ENCODE results near the gene CHCHD4. TPM values are rescaled to one million over a fixed set of nuclear protein-coding genes. Genes with fewer than 3 reads are reported as not detected.

Gene CHCHD4
- total RNA-seq, 1 experiment from 2014 or later = 15.3 TPM

DNA sequence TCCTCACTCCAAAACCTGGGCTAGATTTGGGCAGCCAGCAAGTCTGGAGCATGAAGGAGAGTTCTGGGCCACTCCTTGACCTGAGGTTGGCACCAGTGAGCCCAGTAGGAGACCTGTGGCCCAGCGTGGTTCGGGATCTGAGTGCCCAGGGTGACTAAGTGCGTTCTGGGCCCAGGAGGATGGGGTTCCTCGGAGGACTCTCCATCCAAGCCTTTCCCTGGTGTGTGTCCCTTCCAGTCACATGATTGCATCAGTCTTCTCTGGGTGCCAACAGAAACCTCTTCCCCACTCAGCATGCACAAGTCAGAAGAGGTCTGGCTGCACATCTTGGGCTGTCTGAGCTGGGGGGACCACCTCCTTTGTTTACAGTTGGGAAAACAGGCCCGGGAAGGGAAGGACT, 15.1 kb upstream of the CHCHD4 start:
- Histone ChIP-seq H3K27me3 (replicated peaks; ENCODE audit: control insufficient read depth, insufficient read depth, low read length) (no peaks in the 10 kb centered on the region), H3K4me1 (peaks cover 20% of the 10 kb centered on the region), H3K4me3 (ENCODE audit: low read depth, low read length) (no peak overlapping the region), H3K9me3 (no peaks in the 10 kb centered on the region), H3K36me3 (ENCODE audit: control insufficient read depth, insufficient read depth, low read length) (peaks cover 3% of the 10 kb centered on the region; the same call in 1 of the 2 replicates)
- Mint-ChIP-seq H3K4me3 (ENCODE audit: unreplicated experiment) (no peak overlapping the region), H3K36me3 (ENCODE audit: insufficient read depth, unreplicated experiment) (peaks cover 24% of the 10 kb centered on the region), H3K9me3 (ENCODE audit: unreplicated experiment) (no peaks in the 10 kb centered on the region), H3K4me1 (ENCODE audit: low read depth, unreplicated experiment) (peaks cover 7% of the 10 kb centered on the region), H3K27me3 (ENCODE audit: insufficient read depth, unreplicated experiment) (no peaks in the 10 kb centered on the region), H3K27ac (ENCODE audit: unreplicated experiment) (no peak overlapping the region)
- peak in 1 of 2 experiments; percentile 6 for DNase-seq
- TF ChIP-seq, protein P1, sequence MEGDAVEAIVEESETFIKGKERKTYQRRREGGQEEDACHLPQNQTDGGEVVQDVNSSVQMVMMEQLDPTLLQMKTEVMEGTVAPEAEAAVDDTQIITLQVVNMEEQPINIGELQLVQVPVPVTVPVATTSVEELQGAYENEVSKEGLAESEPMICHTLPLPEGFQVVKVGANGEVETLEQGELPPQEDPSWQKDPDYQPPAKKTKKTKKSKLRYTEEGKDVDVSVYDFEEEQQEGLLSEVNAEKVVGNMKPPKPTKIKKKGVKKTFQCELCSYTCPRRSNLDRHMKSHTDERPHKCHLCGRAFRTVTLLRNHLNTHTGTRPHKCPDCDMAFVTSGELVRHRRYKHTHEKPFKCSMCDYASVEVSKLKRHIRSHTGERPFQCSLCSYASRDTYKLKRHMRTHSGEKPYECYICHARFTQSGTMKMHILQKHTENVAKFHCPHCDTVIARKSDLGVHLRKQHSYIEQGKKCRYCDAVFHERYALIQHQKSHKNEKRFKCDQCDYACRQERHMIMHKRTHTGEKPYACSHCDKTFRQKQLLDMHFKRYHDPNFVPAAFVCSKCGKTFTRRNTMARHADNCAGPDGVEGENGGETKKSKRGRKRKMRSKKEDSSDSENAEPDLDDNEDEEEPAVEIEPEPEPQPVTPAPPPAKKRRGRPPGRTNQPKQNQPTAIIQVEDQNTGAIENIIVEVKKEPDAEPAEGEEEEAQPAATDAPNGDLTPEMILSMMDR (IDR thresholded peaks at IDR 0.05; ENCODE audit: insufficient read depth in 1 of 2, low read depth in 1 of 2, low read length in 1 of 2, severe bottlenecking in 1 of 2, unreplicated experiment in 1 of 2) = no peak
- no TSS peak for BruUV-seq (replicated peaks)
- POLR2A ChIA-PET = no interaction called here
- CTCF ChIA-PET = no interaction called here
- intact Hi-C loops (cut with micrococcal nuclease; ENCODE audit: unreplicated experiment) = no loop called here

DNA sequence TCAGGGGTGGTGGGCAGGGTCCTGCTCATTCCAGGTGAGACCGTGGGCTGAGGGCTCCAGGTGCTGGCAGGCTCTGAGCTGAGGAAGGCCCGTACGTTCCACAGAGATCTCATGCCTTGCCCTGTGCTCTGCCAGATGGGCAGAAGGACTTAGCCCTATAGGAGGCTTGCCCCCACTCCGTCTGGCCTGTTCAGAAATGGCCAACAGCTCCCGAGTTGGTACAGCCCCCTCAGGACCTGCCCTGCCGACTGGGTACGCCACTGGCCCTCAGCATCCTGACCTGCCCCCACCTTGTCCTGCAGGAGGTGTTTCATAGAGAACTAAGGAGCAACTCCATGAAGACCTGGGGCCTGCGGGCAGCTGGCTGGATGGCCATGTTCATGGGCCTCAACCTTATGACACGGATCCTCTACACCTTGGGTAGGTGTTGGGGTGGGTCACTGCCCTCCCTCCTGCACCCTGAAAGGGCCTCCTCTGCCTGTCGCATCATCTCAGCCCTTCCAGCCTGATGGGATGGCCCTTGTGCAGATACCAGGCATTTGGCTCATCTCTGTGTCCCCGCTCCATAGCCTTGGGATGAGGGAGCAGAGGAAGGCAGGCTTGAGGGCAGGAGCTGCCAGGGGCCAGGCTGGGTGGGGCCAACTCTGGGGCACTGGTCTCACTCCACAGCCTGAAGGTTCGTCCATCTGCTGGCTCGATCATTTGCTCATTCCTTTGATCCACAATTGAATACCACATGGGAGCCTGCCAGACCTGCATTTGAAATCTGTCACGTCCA, 14.4 kb upstream of the CHCHD4 start:
- Histone ChIP-seq H3K9me3 (no peaks in the 10 kb centered on the region), H3K27me3 (replicated peaks; ENCODE audit: control insufficient read depth, insufficient read depth, low read length) (no peaks in the 10 kb centered on the region), H3K4me3 (ENCODE audit: low read depth, low read length) (no peak overlapping the region), H3K4me1 (peaks cover 14% of the 10 kb centered on the region), H3K36me3 (ENCODE audit: control insufficient read depth, insufficient read depth, low read length) (peaks cover 3% of the 10 kb centered on the region; the same call in 1 of the 2 replicates)
- Mint-ChIP-seq H3K36me3 (ENCODE audit: insufficient read depth, unreplicated experiment) (peaks cover 17% of the 10 kb centered on the region), H3K4me1 (ENCODE audit: low read depth, unreplicated experiment) (no peaks in the 10 kb centered on the region), H3K9me3 (ENCODE audit: unreplicated experiment) (no peaks in the 10 kb centered on the region), H3K27ac (ENCODE audit: unreplicated experiment) (no peak overlapping the region), H3K4me3 (ENCODE audit: unreplicated experiment) (no peak overlapping the region), H3K27me3 (ENCODE audit: insufficient read depth, unreplicated experiment) (no peaks in the 10 kb centered on the region)
- intact Hi-C loops (cut with micrococcal nuclease; ENCODE audit: unreplicated experiment) = no loop called here
- DNase-seq = no peak
- TF ChIP-seq, protein P1 (IDR thresholded peaks at IDR 0.05; ENCODE audit: insufficient read depth in 1 of 2, low read depth in 1 of 2, low read length in 1 of 2, severe bottlenecking in 1 of 2, unreplicated experiment in 1 of 2) = no peak
- POLR2A ChIA-PET = no interaction called here
- BruUV-seq (replicated peaks) = no TSS peak
- CTCF ChIA-PET = no interaction called here

DNA sequence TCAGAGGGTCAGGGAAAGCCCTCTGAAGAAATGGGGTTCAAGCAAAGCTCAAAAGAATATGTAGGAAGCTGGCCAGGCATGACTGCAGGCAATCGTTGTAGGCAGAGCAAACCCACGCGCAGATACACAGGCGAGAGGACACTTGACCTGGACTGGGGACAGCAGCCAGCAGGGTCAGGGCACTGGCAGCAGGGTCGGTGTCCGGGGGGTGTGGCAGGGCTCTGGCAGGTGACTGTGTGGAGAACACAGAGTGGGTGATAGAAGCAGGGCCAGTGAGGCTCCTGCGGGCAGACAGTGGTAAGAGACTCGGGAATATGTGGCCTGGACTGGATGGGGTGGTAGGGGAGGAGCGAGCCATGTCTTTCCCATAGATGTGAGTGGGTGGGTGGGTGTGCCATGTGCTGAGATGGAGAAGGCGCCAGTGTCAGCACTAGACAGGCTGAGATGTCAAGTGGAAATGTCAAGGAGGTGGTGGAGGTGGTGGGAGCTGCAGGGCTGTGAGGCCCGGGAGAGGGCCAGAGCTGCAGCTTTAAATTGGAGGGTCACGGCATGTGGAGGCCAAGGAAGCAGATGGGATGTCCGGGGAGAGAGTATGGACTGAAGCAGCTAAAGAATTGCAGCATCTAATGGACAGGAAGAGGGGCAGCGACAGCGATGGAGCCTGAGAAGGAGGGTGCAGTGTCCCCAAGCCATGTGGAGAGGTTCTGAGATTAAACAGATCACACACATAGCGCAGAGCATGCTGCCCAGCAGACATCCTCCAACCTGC, 13.6 kb upstream of the CHCHD4 start:
- Histone ChIP-seq H3K9me3 (no peaks in the 10 kb centered on the region), H3K36me3 (ENCODE audit: control insufficient read depth, insufficient read depth, low read length) (peaks cover 3% of the 10 kb centered on the region; the same call in 1 of the 2 replicates), H3K4me1 (peaks cover 6% of the 10 kb centered on the region; the same call in 1 of the 2 replicates), H3K4me3 (ENCODE audit: low read depth, low read length) (no peak overlapping the region), H3K27me3 (replicated peaks; ENCODE audit: control insufficient read depth, insufficient read depth, low read length) (no peaks in the 10 kb centered on the region)
- ChIA-PET CTCF (no interaction called here), POLR2A (no interaction called here)
- Mint-ChIP-seq H3K4me3 (ENCODE audit: unreplicated experiment) (no peak overlapping the region), H3K4me1 (ENCODE audit: low read depth, unreplicated experiment) (no peaks in the 10 kb centered on the region), H3K36me3 (ENCODE audit: insufficient read depth, unreplicated experiment) (peaks cover 16% of the 10 kb centered on the region), H3K27ac (ENCODE audit: unreplicated experiment) (no peak overlapping the region), H3K27me3 (ENCODE audit: insufficient read depth, unreplicated experiment) (no peaks in the 10 kb centered on the region), H3K9me3 (ENCODE audit: unreplicated experiment) (no peaks in the 10 kb centered on the region)
- TF ChIP-seq, protein P1 (IDR thresholded peaks at IDR 0.05; ENCODE audit: insufficient read depth in 1 of 2, low read depth in 1 of 2, low read length in 1 of 2, severe bottlenecking in 1 of 2, unreplicated experiment in 1 of 2) = no peak
- no peak for DNase-seq
- no TSS peak for BruUV-seq (replicated peaks)
- intact Hi-C loops (cut with micrococcal nuclease; ENCODE audit: unreplicated experiment) = no loop called here

Data from Caco-2 (cell line).